Measurements from ENCODE around the gene CARD16. TPM values are rescaled to one million over a fixed set of nuclear protein-coding genes. Genes with fewer than 3 reads are reported as not detected.
"Not testable (repeated sequence)": the region's sequence is repeated elsewhere in the genome, so short reads cannot be mapped to it uniquely, and the experiment has no call there.

The CARD16 gene
- total RNA-seq, 3 donors from 2014 or later: 25.4 to 53.0 (median 43.6) TPM

- Histone ChIP-seq H3K36me3 (ENCODE audit: low read depth) (no peaks in the 10 kb centered on the region), H3K9me3 (no peaks in the 10 kb centered on the region), H3K4me1 (ENCODE audit: low read depth) (no peaks in the 10 kb centered on the region), H3K4me3 (no peak overlapping the region)
- TF ChIP-seq CTCF (IDR thresholded peaks at IDR 0.05): no peak
- ATAC-seq (no peak), DNase-seq (no peak)
- intact Hi-C loops (cut with DNase I, micrococcal nuclease): no loop called here
Measured at GRCh38 chr11:105074166-105074530, 29.0 kb upstream of the CARD16 start.

- H3K4me3 ChIP-seq: no peak overlapping the region
- TF ChIP-seq CTCF (IDR thresholded peaks at IDR 0.05): no peak
- no peaks in the 10 kb centered on the region for H3K4me1 ChIP-seq (ENCODE audit: low read depth)
- intact Hi-C loops (cut with DNase I, micrococcal nuclease): no loop called here
- DNase-seq: no peak
- no peak for ATAC-seq
- no peaks in the 10 kb centered on the region for H3K9me3 ChIP-seq
- H3K36me3 ChIP-seq (ENCODE audit: low read depth): no peaks in the 10 kb centered on the region
Measured at GRCh38 chr11:105073456-105074165, 28.5 kb upstream of the CARD16 start.

- H3K4me1 ChIP-seq (ENCODE audit: low read depth); H3K9me3 ChIP-seq; intact Hi-C loops (cut with DNase I, micrococcal nuclease): not testable (repeated sequence)
Measured at GRCh38 chr11:105072080-105072479, 26.9 kb upstream of the CARD16 start.

GRCh38 chr11:105071089-105071732 lies 26.1 kb upstream of the CARD16 start:
- Histone ChIP-seq H3K9me3 (no peaks in the 10 kb centered on the region), H3K4me1 (ENCODE audit: low read depth) (no peaks in the 10 kb centered on the region), H3K36me3 (ENCODE audit: low read depth) (no peaks in the 10 kb centered on the region), H3K4me3 (no peak overlapping the region)
- ATAC-seq: peak; percentile 79
- no peak for TF ChIP-seq CTCF (IDR thresholded peaks at IDR 0.05)
- no peak for DNase-seq
- intact Hi-C loops (cut with DNase I, micrococcal nuclease): no loop called here

More at GRCh38 chr11:105072080-105072479, 26.9 kb upstream of the CARD16 start:
- not testable (repeated sequence) for H3K36me3 ChIP-seq (ENCODE audit: low read depth); DNase-seq; H3K4me3 ChIP-seq; ATAC-seq

- TF ChIP-seq CTCF (IDR thresholded peaks at IDR 0.05): no peak
- DNase-seq: no peak
- ATAC-seq: peak; percentile 62
- intact Hi-C loops (cut with DNase I, micrococcal nuclease): no loop called here
- H3K9me3 ChIP-seq: no peaks in the 10 kb centered on the region
- H3K36me3 ChIP-seq (ENCODE audit: low read depth): no peaks in the 10 kb centered on the region
- no peak overlapping the region for H3K4me3 ChIP-seq
- no peaks in the 10 kb centered on the region for H3K4me1 ChIP-seq (ENCODE audit: low read depth)
Measured at GRCh38 chr11:105070306-105070705, 25.2 kb upstream of the CARD16 start.

GRCh38 chr11:105069749-105070148 lies 24.6 kb upstream of the CARD16 start:
- H3K4me3 ChIP-seq; H3K4me1 ChIP-seq (ENCODE audit: low read depth); DNase-seq; ATAC-seq; H3K9me3 ChIP-seq; intact Hi-C loops (cut with DNase I, micrococcal nuclease); H3K36me3 ChIP-seq (ENCODE audit: low read depth): not testable (repeated sequence)

- intact Hi-C loops (cut with DNase I, micrococcal nuclease); DNase-seq; ATAC-seq; H3K9me3 ChIP-seq; H3K36me3 ChIP-seq (ENCODE audit: low read depth); H3K4me3 ChIP-seq; H3K4me1 ChIP-seq (ENCODE audit: low read depth): not testable (repeated sequence)
Measured at GRCh38 chr11:105063245-105063941, 18.3 kb upstream of the CARD16 start.
